Neural progenitor cell (in vitro differentiated cells): ENCODE results near the gene FOSB. TPM values are rescaled to one million over a fixed set of nuclear protein-coding genes. Genes with fewer than 3 reads are reported as not detected.

ENCODE experiments used
- DNase-seq: peaks from one replicate; pipeline ENCODE4 v3.0.0-alpha.2; 2016; ENCODE audit warnings: low spot score
- H2AFZ ChIP-seq: fragments of 200-600 bp; sonication (generic); replicated peaks from 2 replicates; pipeline ENCODE4 v1.6.1; 2016; ENCODE audit warnings: antibody characterized with exemption
- H3F3A ChIP-seq: fragments of 200-600 bp; sonication (generic); 2 replicates; pipeline ENCODE4 v1.6.1; 2016; ENCODE audit warnings: antibody characterized with exemption, low read depth
- H3K27ac ChIP-seq: fragments of 200-600 bp; sonication (generic); 2 replicates; pipeline ENCODE4 v1.5.1; 2016; ENCODE audit warnings: mild to moderate bottlenecking
- H3K27me3 ChIP-seq: fragments of 200-600 bp; sonication (generic); 2 replicates; pipeline ENCODE4 v1.6.1; 2016; ENCODE audit warnings: mild to moderate bottlenecking, moderate library complexity
- H3K36me3 ChIP-seq: fragments of 200-600 bp; sonication (generic); 2 replicates; pipeline ENCODE4 v1.5.1; 2016
- H3K4me1 ChIP-seq: fragments of 200-600 bp; sonication (generic); 2 replicates; pipeline ENCODE4 v1.6.1; 2016; ENCODE audit warnings: mixed run types
- H3K4me2 ChIP-seq: fragments of 200-600 bp; sonication (generic); 2 replicates; pipeline ENCODE4 v1.6.1; 2016
- H3K4me3 ChIP-seq: fragments of 200-600 bp; sonication (generic); 2 replicates; pipeline ENCODE4 v1.5.1; 2016
- H3K79me2 ChIP-seq: fragments of 200-600 bp; sonication (generic); 2 replicates; pipeline ENCODE4 v1.6.1; 2016; ENCODE audit warnings: low read depth
- H3K9ac ChIP-seq: fragments of 200-600 bp; sonication (generic); 2 replicates; pipeline ENCODE4 v1.6.1; 2016
- H3K9me3 ChIP-seq: fragments of 200-600 bp; sonication (generic); 2 replicates; pipeline ENCODE4 v1.5.1; 2016; ENCODE audit warnings: low read depth
- H4K20me1 ChIP-seq: fragments of 200-600 bp; sonication (generic); 2 replicates; pipeline ENCODE4 v1.6.1; 2016; ENCODE audit warnings: low read depth
- H3K27ac Mint-ChIP-seq: 3 replicates; pipeline ENCODE4 v1.8.0; 2021; ENCODE audit warnings: mixed read lengths
- H3K27me3 Mint-ChIP-seq: 2 replicates; pipeline ENCODE4 v1.8.0; 2022; ENCODE audit warnings: low read depth, mild to moderate bottlenecking, inconsistent platforms, moderate library complexity, mixed read lengths; ENCODE audit not compliant: insufficient read depth
- H3K36me3 Mint-ChIP-seq: 3 replicates; pipeline ENCODE4 v1.8.0; 2021; ENCODE audit warnings: mixed read lengths
- H3K4me1 Mint-ChIP-seq: 3 replicates; pipeline ENCODE4 v1.8.0; 2021; ENCODE audit warnings: mixed read lengths
- H3K4me3 Mint-ChIP-seq: 3 replicates; pipeline ENCODE4 v1.8.0; 2021; ENCODE audit warnings: mild to moderate bottlenecking, moderate library complexity, mixed read lengths
- H3K9me3 Mint-ChIP-seq: 3 replicates; pipeline ENCODE4 v1.8.0; 2020; ENCODE audit warnings: mixed read lengths
- EZH2 ChIP-seq: fragments of 200-600 bp; sonication (generic); IDR thresholded peaks from 2 replicates; pipeline ENCODE4 v1.6.1; 2017; ENCODE audit warnings: antibody characterized with exemption, mild to moderate bottlenecking, moderate library complexity
- EZH2phosphoT487 ChIP-seq: fragments of 200-600 bp; sonication (generic); IDR thresholded peaks from 2 replicates; pipeline ENCODE4 v1.6.1; 2017; ENCODE audit warnings: antibody characterized with exemption
- total RNA-seq: library from RNA; depleted of rRNA; stranded (reverse); fragments of >200 nt; gene quantifications from 2 replicates; pipeline ENCODE4 v1.2.3, GENCODE V29; 2015; ENCODE audit warnings: low replicate concordance
- TF ChIP-seq, protein P1 (sequence below): fragments of 200-600 bp; sonication (generic); IDR thresholded peaks from 2 replicates; pipeline ENCODE4 v1.5.1; 2017; ENCODE audit warnings: antibody characterized with exemption, mild to moderate bottlenecking

Gene FOSB
- total RNA-seq, 1 donor from 2014 or later = 2.3 TPM

DNA sequence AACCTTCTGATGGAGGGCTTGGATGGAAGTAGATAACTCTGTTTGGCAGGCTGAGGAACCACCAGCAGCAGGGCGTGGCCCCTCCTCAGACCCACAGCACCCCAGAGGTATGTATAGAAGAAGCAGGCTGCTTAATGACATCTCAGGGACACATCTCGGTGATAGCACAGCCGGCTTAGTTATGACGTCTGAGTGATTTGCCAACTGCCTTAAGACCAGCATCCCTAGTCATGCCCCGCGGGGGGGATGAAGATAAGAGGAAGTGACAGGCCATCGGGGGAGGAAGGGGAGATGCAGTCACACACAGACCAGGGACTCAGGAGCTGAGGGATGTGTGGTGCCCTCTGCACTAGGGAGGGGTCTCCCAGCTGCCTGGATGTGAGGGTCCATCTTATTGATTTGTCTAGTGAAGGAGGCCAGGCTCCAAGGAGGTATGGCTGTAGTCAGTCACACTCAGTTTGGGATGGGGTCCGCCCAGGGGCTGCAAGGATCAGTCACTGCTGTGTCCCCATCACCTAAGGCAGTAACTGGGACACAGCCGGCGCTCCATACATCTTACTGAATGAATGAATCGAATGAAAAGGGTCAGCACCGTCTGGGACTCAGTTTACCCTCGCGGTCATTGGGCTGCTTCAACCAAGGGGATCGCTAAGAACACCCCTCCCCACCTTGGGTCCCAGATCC is 24.9 kb upstream of the FOSB start:
- DNase-seq = peak; percentile 55
- Histone ChIP-seq H3K4me1 (peaks cover 11% of the 10 kb centered on the region), H3K4me2 (peak overlapping the region; percentile 97), H3K27ac (no peak overlapping the region), H2AFZ (no peak overlapping the region), H3K4me3 (peak overlapping the region; percentile 66), H3K79me2 (no peaks in the 10 kb centered on the region), H4K20me1 (no peaks in the 10 kb centered on the region), H3F3A (peaks cover 62% of the 10 kb centered on the region), H3K27me3 (peaks cover 9% of the 10 kb centered on the region), H3K9ac (no peak overlapping the region), H3K36me3 (no peaks in the 10 kb centered on the region), H3K9me3 (no peaks in the 10 kb centered on the region)
- TF ChIP-seq, protein P1, sequence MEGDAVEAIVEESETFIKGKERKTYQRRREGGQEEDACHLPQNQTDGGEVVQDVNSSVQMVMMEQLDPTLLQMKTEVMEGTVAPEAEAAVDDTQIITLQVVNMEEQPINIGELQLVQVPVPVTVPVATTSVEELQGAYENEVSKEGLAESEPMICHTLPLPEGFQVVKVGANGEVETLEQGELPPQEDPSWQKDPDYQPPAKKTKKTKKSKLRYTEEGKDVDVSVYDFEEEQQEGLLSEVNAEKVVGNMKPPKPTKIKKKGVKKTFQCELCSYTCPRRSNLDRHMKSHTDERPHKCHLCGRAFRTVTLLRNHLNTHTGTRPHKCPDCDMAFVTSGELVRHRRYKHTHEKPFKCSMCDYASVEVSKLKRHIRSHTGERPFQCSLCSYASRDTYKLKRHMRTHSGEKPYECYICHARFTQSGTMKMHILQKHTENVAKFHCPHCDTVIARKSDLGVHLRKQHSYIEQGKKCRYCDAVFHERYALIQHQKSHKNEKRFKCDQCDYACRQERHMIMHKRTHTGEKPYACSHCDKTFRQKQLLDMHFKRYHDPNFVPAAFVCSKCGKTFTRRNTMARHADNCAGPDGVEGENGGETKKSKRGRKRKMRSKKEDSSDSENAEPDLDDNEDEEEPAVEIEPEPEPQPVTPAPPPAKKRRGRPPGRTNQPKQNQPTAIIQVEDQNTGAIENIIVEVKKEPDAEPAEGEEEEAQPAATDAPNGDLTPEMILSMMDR = no peak
- TF ChIP-seq EZH2phosphoT487 (no peak), EZH2 (no peak)
- Mint-ChIP-seq H3K4me1 (peaks cover 45% of the 10 kb centered on the region), H3K27ac (peak overlapping the region; percentile 60), H3K36me3 (no peaks in the 10 kb centered on the region), H3K4me3 (peak overlapping the region; percentile 90), H3K9me3 (no peaks in the 10 kb centered on the region), H3K27me3 (peaks cover 18% of the 10 kb centered on the region)

DNA sequence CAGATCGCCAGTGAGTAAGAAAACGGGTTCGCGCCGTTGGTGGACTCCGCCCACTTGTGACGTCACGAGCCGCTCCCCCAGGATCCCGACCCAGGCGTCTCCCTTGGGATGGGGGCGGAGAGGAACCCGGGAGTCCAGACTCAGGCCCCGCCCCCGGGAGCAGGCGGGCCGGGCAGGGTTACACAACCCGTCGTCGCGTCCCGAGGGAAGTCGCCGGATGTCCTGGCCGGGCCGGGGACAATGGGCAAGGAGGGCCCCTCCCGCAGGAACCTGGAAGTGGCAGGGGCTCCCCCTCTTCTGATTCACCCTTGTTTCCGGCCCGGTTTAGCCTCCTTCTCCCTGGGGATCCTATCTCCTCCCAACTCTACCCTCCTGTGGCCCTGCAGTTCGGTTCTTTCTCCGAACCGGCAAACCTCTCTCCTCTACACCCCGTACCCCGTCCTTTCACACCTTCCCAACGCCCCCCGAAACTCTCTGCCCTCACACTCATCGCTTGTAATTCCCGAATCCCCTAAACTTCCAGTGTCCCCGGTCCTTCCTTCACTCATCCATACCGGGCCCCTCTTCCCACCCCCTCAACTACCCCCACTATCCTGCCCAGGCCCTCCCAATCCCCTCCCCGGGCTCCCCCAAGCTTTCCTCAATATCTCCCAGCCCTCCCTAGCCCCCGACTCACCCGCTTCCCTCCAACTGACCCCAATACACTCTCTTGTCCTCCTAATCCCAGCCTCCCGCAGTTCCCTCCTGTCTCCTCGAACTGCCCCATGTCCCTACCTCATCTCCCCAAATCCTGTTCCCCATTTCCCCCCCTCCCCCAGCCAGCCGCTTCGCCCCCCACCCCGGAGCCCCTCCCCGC is 24.1 kb upstream of the FOSB start:
- peak overlapping the region; percentile 99 for H3K27ac Mint-ChIP-seq

DNA sequence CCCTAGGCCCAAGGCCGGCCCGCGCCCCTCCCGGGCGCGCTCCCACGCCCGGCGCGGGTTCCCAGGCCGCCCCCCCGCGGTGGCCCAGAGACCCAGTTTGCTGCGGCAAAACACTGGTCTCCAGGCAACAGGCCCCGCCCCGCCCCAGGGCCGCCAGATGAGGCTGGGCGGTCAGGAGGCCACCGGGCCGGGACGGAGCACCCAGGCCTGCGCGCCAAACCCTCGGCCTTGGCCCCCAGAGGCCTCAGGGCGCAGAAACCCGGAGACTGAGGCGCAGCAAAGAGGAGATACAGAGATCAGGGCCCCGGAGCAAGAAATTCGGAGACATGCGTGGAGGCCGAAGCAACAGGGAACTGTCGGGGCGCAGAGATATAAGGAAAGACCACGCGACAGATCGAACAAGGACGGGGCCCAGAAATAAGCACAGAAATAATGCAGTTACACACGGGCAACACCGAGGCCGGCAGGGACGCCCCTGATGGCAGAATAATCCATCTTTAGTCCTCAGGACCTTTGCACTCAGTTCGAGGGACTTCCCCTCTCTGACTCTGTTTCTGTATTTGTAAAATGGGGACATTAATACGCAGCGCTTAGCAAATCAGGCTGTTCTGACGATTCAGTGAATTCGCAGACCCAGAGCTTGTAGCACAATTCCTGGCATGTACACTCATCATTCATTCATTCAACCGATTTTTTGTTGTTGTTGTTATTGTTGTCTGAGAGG is 23.3 kb upstream of the FOSB start:
- H3F3A ChIP-seq = peaks cover 63% of the 10 kb centered on the region
- peak overlapping the region; percentile 58 for H2AFZ ChIP-seq
- no peaks in the 10 kb centered on the region for H4K20me1 ChIP-seq
- peak overlapping the region; percentile 97 for H3K4me2 ChIP-seq
- TF ChIP-seq EZH2phosphoT487 (no peak), EZH2 (no peak)
- TF ChIP-seq, protein P1 = no peak
- peaks cover 10% of the 10 kb centered on the region for H3K27me3 ChIP-seq
- H3K36me3 ChIP-seq = no peaks in the 10 kb centered on the region
- H3K27ac ChIP-seq = no peak overlapping the region
- peak overlapping the region; percentile 66 for H3K4me3 ChIP-seq
- peak; percentile 96 for DNase-seq
- no peaks in the 10 kb centered on the region for H3K79me2 ChIP-seq
- H3K9me3 Mint-ChIP-seq = no peaks in the 10 kb centered on the region
- H3K9ac ChIP-seq = no peak overlapping the region
- H3K27me3 Mint-ChIP-seq = peaks cover 19% of the 10 kb centered on the region
- H3K9me3 ChIP-seq = no peaks in the 10 kb centered on the region
- peaks cover 53% of the 10 kb centered on the region for H3K4me1 Mint-ChIP-seq
- no peaks in the 10 kb centered on the region for H3K36me3 Mint-ChIP-seq
- peaks cover 11% of the 10 kb centered on the region for H3K4me1 ChIP-seq
- peak overlapping the region; percentile 84 for H3K27ac Mint-ChIP-seq
- peak overlapping the region; percentile 54 for H3K4me3 Mint-ChIP-seq

More for the DNA sequence above, 24.1 kb upstream of the FOSB start:
- TF ChIP-seq EZH2 (no peak), EZH2phosphoT487 (no peak)
- TF ChIP-seq, protein P1 = no peak
- Histone ChIP-seq H3K4me1 (peaks cover 11% of the 10 kb centered on the region), H3K4me2 (peak overlapping the region; percentile 97), H3K9me3 (no peaks in the 10 kb centered on the region), H3K36me3 (no peaks in the 10 kb centered on the region), H3K79me2 (no peaks in the 10 kb centered on the region), H2AFZ (no peak overlapping the region), H3K4me3 (peak overlapping the region; percentile 66), H3K27me3 (peaks cover 9% of the 10 kb centered on the region), H3F3A (peaks cover 62% of the 10 kb centered on the region), H4K20me1 (no peaks in the 10 kb centered on the region), H3K27ac (peak overlapping the region; percentile 56), H3K9ac (peak overlapping the region; percentile 35)
- peaks cover 22% of the 10 kb centered on the region for H3K27me3 Mint-ChIP-seq
- peak; percentile 98 for DNase-seq
- H3K36me3 Mint-ChIP-seq = no peaks in the 10 kb centered on the region
- H3K4me1 Mint-ChIP-seq = peaks cover 49% of the 10 kb centered on the region
- no peaks in the 10 kb centered on the region for H3K9me3 Mint-ChIP-seq
- H3K4me3 Mint-ChIP-seq = peak overlapping the region; percentile 90
